Measurements from ENCODE around the gene CCDC92B. TPM values are rescaled to one million over a fixed set of nuclear protein-coding genes. Genes with fewer than 3 reads are reported as not detected.
"Not testable (repeated sequence)": the region's sequence is repeated elsewhere in the genome, so short reads cannot be mapped to it uniquely, and the experiment has no call there.

The CCDC92B gene
- total RNA-seq = 1.1 TPM

- DNase-seq = peak; percentile 58
Observed at GRCh38 chr17:2749058-2749783, at the start of gene CCDC92B. Gene CCDC92B (minus strand): TSS chr17:2749652. CDS start chr17:2735145, 14,507 bp downstream.

GRCh38 chr17:2798678-2799077 lies 49.2 kb upstream of the CCDC92B start:
- DNase-seq = no peak

GRCh38 chr17:2798188-2798587 lies 48.7 kb upstream of the CCDC92B start:
- DNase-seq = no peak

- DNase-seq = no peak
Observed at GRCh38 chr17:2797637-2798036, 48.2 kb upstream of the CCDC92B start.

GRCh38 chr17:2797226-2797625 lies 47.8 kb upstream of the CCDC92B start:
- DNase-seq = no peak

GRCh38 chr17:2796164-2797125 lies 47.0 kb upstream of the CCDC92B start, which contains the start of gene RAP1GAP2:
Gene RAP1GAP2 (plus strand): TSS chr17:2796438. CDS start chr17:2796528, 90 bp downstream.
- peak; percentile 46 for DNase-seq

- no peak for DNase-seq
Observed at GRCh38 chr17:2795441-2796163, 46.1 kb upstream of the CCDC92B start.

- no peak for DNase-seq
Observed at GRCh38 chr17:2794111-2794803, 44.8 kb upstream of the CCDC92B start.

- no peak for DNase-seq
Observed at GRCh38 chr17:2792366-2793169, 43.1 kb upstream of the CCDC92B start.

GRCh38 chr17:2789700-2790099 lies 40.2 kb upstream of the CCDC92B start:
- DNase-seq = no peak

- DNase-seq = peak; percentile 71
Observed at GRCh38 chr17:2786176-2786881, 36.9 kb upstream of the CCDC92B start.

GRCh38 chr17:2785376-2785775 lies 35.9 kb upstream of the CCDC92B start:
- DNase-seq = not testable (repeated sequence)

GRCh38 chr17:2784864-2785263 lies 35.4 kb upstream of the CCDC92B start:
- DNase-seq = no peak

- DNase-seq = no peak
Observed at GRCh38 chr17:2783310-2784030, 34.0 kb upstream of the CCDC92B start.

- no peak for DNase-seq
Observed at GRCh38 chr17:2782055-2782454, 32.6 kb upstream of the CCDC92B start.

GRCh38 chr17:2781598-2781997 lies 32.1 kb upstream of the CCDC92B start:
- DNase-seq = not testable (repeated sequence)

- DNase-seq = no peak
Observed at GRCh38 chr17:2780931-2781454, 31.5 kb upstream of the CCDC92B start.

- no peak for DNase-seq
Observed at GRCh38 chr17:2780256-2780655, 30.8 kb upstream of the CCDC92B start.

- DNase-seq = no peak
Observed at GRCh38 chr17:2779545-2779944, 30.1 kb upstream of the CCDC92B start.

Measured in occipital lobe (tissue), 2 donors.